HG03175 (cell line): ENCODE data around the gene ZRANB1.
"Not testable (repeated sequence)": the region's sequence is repeated elsewhere in the genome, so short reads cannot be mapped to it uniquely, and the experiment has no call there.

Experiments used
- ATAC-seq: cut with Tn5 transposase; IDR thresholded peaks from one replicate; pipeline ENCODE4 v1.9.1; 2021; ENCODE audit warnings: mild to moderate bottlenecking, moderate library complexity; ENCODE audit not compliant: unreplicated experiment

ZRANB1 gene

GRCh38 chr10:124941823-124942222 lies at the start of gene ZRANB1:
Gene ZRANB1, plus strand, starts transcription at chr10:124942123. Its CDS starts 371 bp downstream, at chr10:124942494.
- no peak for ATAC-seq

- no peak for ATAC-seq
Measured at GRCh38 chr10:124892905-124893304, 49.0 kb upstream of the ZRANB1 start.

GRCh38 chr10:124894569-124895215 lies 47.2 kb upstream of the ZRANB1 start:
- ATAC-seq, result no peak

- no peak for ATAC-seq
Measured at GRCh38 chr10:124896751-124897150, 45.2 kb upstream of the ZRANB1 start.

- ATAC-seq, result no peak
Measured at GRCh38 chr10:124898471-124898870, 43.5 kb upstream of the ZRANB1 start.

- ATAC-seq, result no peak
Measured at GRCh38 chr10:124899151-124899550, 42.8 kb upstream of the ZRANB1 start.

GRCh38 chr10:124902462-124902861 lies 39.5 kb upstream of the ZRANB1 start:
- no peak for ATAC-seq

GRCh38 chr10:124903111-124903510 lies 38.8 kb upstream of the ZRANB1 start:
- no peak for ATAC-seq

- no peak for ATAC-seq
Measured at GRCh38 chr10:124904796-124905195, 37.1 kb upstream of the ZRANB1 start.

- no peak for ATAC-seq
Measured at GRCh38 chr10:124906551-124907001, 35.3 kb upstream of the ZRANB1 start.

GRCh38 chr10:124909563-124909962 lies 32.4 kb upstream of the ZRANB1 start:
- no peak for ATAC-seq

- ATAC-seq, result no peak
Measured at GRCh38 chr10:124911124-124912067, 30.5 kb upstream of the ZRANB1 start.

GRCh38 chr10:124912101-124912886 lies 29.6 kb upstream of the ZRANB1 start:
- no peak for ATAC-seq

GRCh38 chr10:124913167-124913566 lies 28.8 kb upstream of the ZRANB1 start:
- no peak for ATAC-seq

GRCh38 chr10:124914398-124914797 lies 27.5 kb upstream of the ZRANB1 start:
- not testable (repeated sequence) for ATAC-seq

- ATAC-seq, result no peak
Measured at GRCh38 chr10:124916098-124916584, 25.8 kb upstream of the ZRANB1 start.

- peak; percentile 96 for ATAC-seq
Measured at GRCh38 chr10:124916585-124917427, 25.1 kb upstream of the ZRANB1 start.

- peak; percentile 6 for ATAC-seq
Measured at GRCh38 chr10:124917428-124918190, 24.3 kb upstream of the ZRANB1 start.

- no peak for ATAC-seq
Measured at GRCh38 chr10:124918191-124918830, 23.6 kb upstream of the ZRANB1 start.
